ENCODE data around the gene NDUFB7.

DNA sequence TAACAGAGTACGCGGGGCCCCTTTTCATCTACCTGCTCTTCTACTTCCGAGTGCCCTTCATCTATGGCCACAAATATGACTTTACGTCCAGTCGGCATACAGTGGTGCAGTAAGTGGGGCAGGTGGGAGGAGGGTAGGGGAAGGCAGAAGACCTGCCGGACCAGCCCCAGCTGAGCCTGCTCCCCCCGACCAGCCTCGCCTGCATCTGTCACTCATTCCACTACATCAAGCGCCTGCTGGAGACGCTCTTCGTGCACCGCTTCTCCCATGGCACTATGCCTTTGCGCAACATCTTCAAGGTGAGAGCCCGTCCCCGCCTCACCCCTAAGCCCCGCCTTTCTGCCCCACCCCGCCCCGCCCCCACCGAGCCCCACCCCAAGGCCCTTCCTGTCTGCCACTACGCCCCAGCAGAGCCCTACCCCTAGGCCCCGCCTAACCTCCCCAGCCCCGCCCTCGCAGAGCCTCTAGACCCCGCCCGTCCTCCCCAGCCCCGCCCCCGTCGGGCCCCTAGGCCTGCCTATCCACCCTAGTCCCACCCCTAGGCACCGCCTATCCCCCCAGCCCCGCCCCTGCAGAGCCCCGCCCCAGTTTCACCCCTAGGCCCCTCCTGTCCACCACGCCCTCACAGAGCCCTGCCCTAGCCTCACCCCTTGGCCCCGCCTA, 7.7 kb downstream of the NDUFB7 start:
- no peak for TF ChIP-seq EZH2 (IDR thresholded peaks at IDR 0.05; ENCODE audit: low read depth)
- TF ChIP-seq, protein P1, sequence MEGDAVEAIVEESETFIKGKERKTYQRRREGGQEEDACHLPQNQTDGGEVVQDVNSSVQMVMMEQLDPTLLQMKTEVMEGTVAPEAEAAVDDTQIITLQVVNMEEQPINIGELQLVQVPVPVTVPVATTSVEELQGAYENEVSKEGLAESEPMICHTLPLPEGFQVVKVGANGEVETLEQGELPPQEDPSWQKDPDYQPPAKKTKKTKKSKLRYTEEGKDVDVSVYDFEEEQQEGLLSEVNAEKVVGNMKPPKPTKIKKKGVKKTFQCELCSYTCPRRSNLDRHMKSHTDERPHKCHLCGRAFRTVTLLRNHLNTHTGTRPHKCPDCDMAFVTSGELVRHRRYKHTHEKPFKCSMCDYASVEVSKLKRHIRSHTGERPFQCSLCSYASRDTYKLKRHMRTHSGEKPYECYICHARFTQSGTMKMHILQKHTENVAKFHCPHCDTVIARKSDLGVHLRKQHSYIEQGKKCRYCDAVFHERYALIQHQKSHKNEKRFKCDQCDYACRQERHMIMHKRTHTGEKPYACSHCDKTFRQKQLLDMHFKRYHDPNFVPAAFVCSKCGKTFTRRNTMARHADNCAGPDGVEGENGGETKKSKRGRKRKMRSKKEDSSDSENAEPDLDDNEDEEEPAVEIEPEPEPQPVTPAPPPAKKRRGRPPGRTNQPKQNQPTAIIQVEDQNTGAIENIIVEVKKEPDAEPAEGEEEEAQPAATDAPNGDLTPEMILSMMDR (conservative IDR thresholded peaks at IDR 0.05): no peak
